Body of pancreas (tissue), 4 donors: ENCODE measurements around the gene KRTAP29-1. TPM values are rescaled to one million over a fixed set of nuclear protein-coding genes. Genes with fewer than 3 reads are reported as not detected.

Experiments used
- ATAC-seq: fragments of 150-250 bp; one replicate; pipeline ENCODE4 v1.9.1; 2016
- DNase-seq, 4 donors: peaks; one replicate each; pipeline ENCODE4 v3.0.0-alpha.2; 2019
- H3K27ac ChIP-seq, 4 donors: fragments of 200-600 bp; sonication (generic); 1 replicate in 3 of 4; 2 replicates in 1 of 4; pipeline versions ENCODE4 v1.5.1 to v1.6.1; 2016 to 2019; ENCODE audit warnings: mild to moderate bottlenecking in 1 of 4, mixed read lengths in 1 of 4, moderate library complexity in 1 of 4
- H3K27me3 ChIP-seq, 2 donors: fragments of 200-600 bp; sonication (generic); one replicate each; pipeline ENCODE4 v1.6.0; 2016; ENCODE audit warnings: mild to moderate bottlenecking in 1 of 2
- H3K36me3 ChIP-seq, 2 donors: fragments of 200-600 bp; sonication (generic); replicated peaks in 1 of 2; 2 replicates each; pipeline ENCODE4 v1.5.1; 2016; ENCODE audit warnings: low read depth in 2 of 2; ENCODE audit not compliant: insufficient read depth in 1 of 2
- H3K4me1 ChIP-seq: fragments of 200-600 bp; sonication (generic); one replicate; pipeline ENCODE4 v1.6.0; 2016
- H3K4me3 ChIP-seq, 2 donors: fragments of 200-600 bp; sonication (generic); 1 replicate in 1 of 2; 2 replicates in 1 of 2; pipeline ENCODE4 v1.5.1; 2016 to 2019
- H3K9me3 ChIP-seq, 3 donors: fragments of 200-600 bp; sonication (generic); 1 replicate in 2 of 3; 2 replicates in 1 of 3; pipeline ENCODE4 v1.5.1; 2016
- POLR2A ChIP-seq, 3 donors: fragments of 450-650 bp; IDR thresholded peaks; one replicate each; pipeline ENCODE4 v1.6.1; 2016; ENCODE audit warnings: antibody characterized with exemption in 3 of 3, mild to moderate bottlenecking in 2 of 3
- WGBS, 2 donors: methylation state at CpG; one replicate each; pipeline ENCODE4 v1.1.5; 2017; 5-methylcytosine and 5-hydroxymethylcytosine counted together
- intact Hi-C: fragments of 100-400 bp; cut with DNase I; formaldehyde crosslinking; loops from one replicate; pipeline ENCODE4 v1.15.1; 2023
- total RNA-seq, 2 donors: library from RNA; depleted of rRNA; stranded (reverse); fragments of >200 nt; gene quantifications; one replicate each; pipeline ENCODE4 v1.1.0, GENCODE V29; 2016
- TF ChIP-seq, protein P1 (sequence below), 7 experiments: fragments of 450-650 bp in 4 of 7; fragments of 200-600 bp in 3 of 7; sonication (generic) in 3 of 7; IDR thresholded peaks; one replicate each; pipeline ENCODE4 v1.5.1; 2016 to 2019; ENCODE audit warnings: antibody characterized with exemption in 7 of 7

The KRTAP29-1 gene
- total RNA-seq, 2 donors from 2014 or later = not detected

DNA sequence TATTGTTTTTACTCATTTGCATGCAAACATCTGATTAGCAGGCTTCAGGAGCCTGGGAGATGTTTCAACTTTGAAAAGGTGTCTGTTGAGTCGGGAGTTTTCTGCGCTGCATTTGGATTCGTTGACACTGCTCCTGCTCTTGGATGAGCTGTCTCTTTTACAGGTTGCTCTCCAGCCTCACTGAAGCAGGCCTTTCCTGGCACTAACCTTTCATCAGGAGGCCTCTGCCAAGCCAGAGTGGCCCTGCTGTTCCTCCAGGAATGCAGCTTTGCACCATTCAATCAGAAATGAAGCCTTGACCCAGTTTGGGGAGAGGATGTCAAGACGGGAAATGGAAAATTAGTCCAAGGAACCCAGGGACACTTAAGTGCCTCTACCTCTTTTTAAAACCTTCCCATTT lies 330 bp upstream of the KRTAP29-1 start:
- Histone ChIP-seq H3K27ac (no peak overlapping the region), H3K27me3 (no peaks in the 10 kb centered on the region), H3K4me3 (no peak overlapping the region), H3K36me3 (no peaks in the 10 kb centered on the region), H3K9me3 (no peaks in the 10 kb centered on the region), H3K4me1 (no peaks in the 10 kb centered on the region)
- 70 to 71% methylated on average over 4 of the region's 4 CpGs for WGBS, 2 donors
- TF ChIP-seq, protein P1, sequence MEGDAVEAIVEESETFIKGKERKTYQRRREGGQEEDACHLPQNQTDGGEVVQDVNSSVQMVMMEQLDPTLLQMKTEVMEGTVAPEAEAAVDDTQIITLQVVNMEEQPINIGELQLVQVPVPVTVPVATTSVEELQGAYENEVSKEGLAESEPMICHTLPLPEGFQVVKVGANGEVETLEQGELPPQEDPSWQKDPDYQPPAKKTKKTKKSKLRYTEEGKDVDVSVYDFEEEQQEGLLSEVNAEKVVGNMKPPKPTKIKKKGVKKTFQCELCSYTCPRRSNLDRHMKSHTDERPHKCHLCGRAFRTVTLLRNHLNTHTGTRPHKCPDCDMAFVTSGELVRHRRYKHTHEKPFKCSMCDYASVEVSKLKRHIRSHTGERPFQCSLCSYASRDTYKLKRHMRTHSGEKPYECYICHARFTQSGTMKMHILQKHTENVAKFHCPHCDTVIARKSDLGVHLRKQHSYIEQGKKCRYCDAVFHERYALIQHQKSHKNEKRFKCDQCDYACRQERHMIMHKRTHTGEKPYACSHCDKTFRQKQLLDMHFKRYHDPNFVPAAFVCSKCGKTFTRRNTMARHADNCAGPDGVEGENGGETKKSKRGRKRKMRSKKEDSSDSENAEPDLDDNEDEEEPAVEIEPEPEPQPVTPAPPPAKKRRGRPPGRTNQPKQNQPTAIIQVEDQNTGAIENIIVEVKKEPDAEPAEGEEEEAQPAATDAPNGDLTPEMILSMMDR (IDR thresholded peaks at IDR 0.05) = no peak
- TF ChIP-seq POLR2A (IDR thresholded peaks at IDR 0.05) = no peak
- no peak for ATAC-seq
- no peak for DNase-seq
- intact Hi-C loops = no loop called here

- 46 to 66% methylated on average over 5 of the region's 5 CpGs for WGBS, 2 donors
- TF ChIP-seq, protein P1 (IDR thresholded peaks at IDR 0.05) = no peak
- TF ChIP-seq POLR2A (IDR thresholded peaks at IDR 0.05) = no peak
- H3K36me3 ChIP-seq = no peaks in the 10 kb centered on the region
- H3K27ac ChIP-seq = no peak overlapping the region
- H3K9me3 ChIP-seq = no peaks in the 10 kb centered on the region
- ATAC-seq (no peak), DNase-seq (no peak)
- H3K4me1 ChIP-seq = no peaks in the 10 kb centered on the region
- no peaks in the 10 kb centered on the region for H3K27me3 ChIP-seq
- no peak overlapping the region for H3K4me3 ChIP-seq
- intact Hi-C loops = no loop called here
These were observed 1.4 kb downstream of the KRTAP29-1 start for GRCh38 chr17:41301204-41301790.

- WGBS, 2 donors = 70 to 73% methylated on average over 17 to 20 of the region's 20 CpGs
- DNase-seq (no peak), ATAC-seq (no peak)
- intact Hi-C loops = no loop called here
- no peak overlapping the region for H3K4me3 ChIP-seq
- no peak for TF ChIP-seq POLR2A (IDR thresholded peaks at IDR 0.05)
- TF ChIP-seq, protein P1 (IDR thresholded peaks at IDR 0.05) = no peak
- no peak overlapping the region for H3K27ac ChIP-seq
- no peaks in the 10 kb centered on the region for H3K36me3 ChIP-seq
- no peaks in the 10 kb centered on the region for H3K9me3 ChIP-seq
- no peaks in the 10 kb centered on the region for H3K4me1 ChIP-seq
- H3K27me3 ChIP-seq = no peaks in the 10 kb centered on the region
These were observed 4.1 kb downstream of the KRTAP29-1 start for GRCh38 chr17:41298458-41299135.

DNA sequence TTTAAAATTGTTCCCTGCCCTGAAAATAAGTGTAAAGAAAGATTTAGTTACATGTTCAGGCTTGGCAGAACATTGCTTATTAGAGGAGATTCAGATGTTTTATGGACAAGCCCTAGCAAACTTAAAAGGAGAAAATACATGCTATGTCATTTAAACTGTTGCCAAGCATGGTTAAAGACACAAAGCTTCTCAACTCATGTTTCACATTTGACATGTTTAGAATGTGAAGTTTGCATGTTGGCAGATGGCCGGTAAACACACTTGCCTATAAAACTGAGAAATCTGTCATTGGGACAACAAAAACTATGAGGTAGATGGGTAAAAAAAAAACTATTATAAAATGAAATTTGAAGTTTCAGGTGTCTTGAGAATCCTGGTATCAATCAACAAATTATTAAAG lies 5.8 kb downstream of the KRTAP29-1 start:
- Histone ChIP-seq H3K9me3 (no peaks in the 10 kb centered on the region), H3K27ac (no peak overlapping the region)

More for the DNA sequence above, 5.8 kb downstream of the KRTAP29-1 start:
- Histone ChIP-seq H3K4me3 (no peak overlapping the region), H3K27me3 (no peaks in the 10 kb centered on the region), H3K36me3 (no peaks in the 10 kb centered on the region), H3K4me1 (no peaks in the 10 kb centered on the region)
- ATAC-seq (no peak), DNase-seq (no peak)
- TF ChIP-seq, protein P1 (IDR thresholded peaks at IDR 0.05) = no peak
- no peak for TF ChIP-seq POLR2A (IDR thresholded peaks at IDR 0.05)
- 49 to 62% methylated on average over 1 of the region's 1 CpG for WGBS, 2 donors
- intact Hi-C loops = no loop called here
